GM23338 (cell line): ENCODE measurements around the gene TFEB. TPM values are rescaled to one million over a fixed set of nuclear protein-coding genes. Genes with fewer than 3 reads are reported as not detected.

Experiments used
- ATAC-seq: fragments of 200-7000 bp; cut with Tn5 transposase; 3 replicates; pipeline ENCODE4 v1.9.1; 2020
- DNase-seq: peaks from one replicate; pipeline ENCODE4 v3.0.0-alpha.2; 2015; ENCODE audit warnings: low spot score
- H2AFZ ChIP-seq: fragments of 200-600 bp; sonication (generic); 2 replicates; pipeline ENCODE4 v1.8.0; 2016; ENCODE audit warnings: antibody characterized with exemption, mild to moderate bottlenecking, moderate library complexity
- H3F3A ChIP-seq: fragments of 200-600 bp; sonication (generic); replicated peaks from 2 replicates; pipeline ENCODE4 v1.8.0; 2017; ENCODE audit warnings: antibody characterized with exemption, mixed run types, low read depth
- H3K27ac ChIP-seq: fragments of 200-600 bp; sonication (generic); 2 replicates; pipeline ENCODE4 v1.6.1; 2016; ENCODE audit warnings: low read depth
- H3K27me3 ChIP-seq: fragments of 200-600 bp; sonication (generic); 2 replicates; pipeline ENCODE4 v1.8.0; 2016; ENCODE audit warnings: mild to moderate bottlenecking, mixed run types, moderate library complexity; ENCODE audit not compliant: insufficient read depth
- H3K36me3 ChIP-seq: fragments of 200-600 bp; sonication (generic); 2 replicates; pipeline ENCODE4 v1.8.0; 2016; ENCODE audit warnings: mild to moderate bottlenecking; ENCODE audit not compliant: insufficient read depth
- H3K4me1 ChIP-seq: fragments of 200-600 bp; sonication (generic); 2 replicates; pipeline ENCODE4 v1.8.0; 2016; ENCODE audit warnings: mild to moderate bottlenecking, moderate library complexity; ENCODE audit not compliant: insufficient read depth
- H3K4me2 ChIP-seq: fragments of 200-600 bp; sonication (generic); 2 replicates; pipeline ENCODE4 v1.7.1; 2017; ENCODE audit warnings: mixed run types
- H3K4me3 ChIP-seq: fragments of 200-600 bp; sonication (generic); 2 replicates; pipeline ENCODE4 v1.6.1; 2016; ENCODE audit warnings: mixed run types
- H3K79me2 ChIP-seq: fragments of 200-600 bp; sonication (generic); replicated peaks from 2 replicates; pipeline ENCODE4 v1.8.0; 2017; ENCODE audit warnings: mild to moderate bottlenecking; ENCODE audit not compliant: insufficient read depth
- H3K9me2 ChIP-seq: fragments of 200-600 bp; sonication (generic); 2 replicates; pipeline ENCODE4 v1.8.0; 2017; ENCODE audit not compliant: insufficient read depth
- H4K20me1 ChIP-seq: fragments of 200-600 bp; sonication (generic); replicated peaks from 2 replicates; pipeline ENCODE4 v1.8.0; 2017; ENCODE audit warnings: mild to moderate bottlenecking; ENCODE audit not compliant: insufficient read depth
- H3K27ac Mint-ChIP-seq: 2 replicates; pipeline ENCODE4 v1.8.0; 2020; ENCODE audit warnings: inconsistent platforms, mild to moderate bottlenecking, moderate library complexity, mixed read lengths
- H3K27me3 Mint-ChIP-seq: 3 replicates; pipeline ENCODE4 v1.8.0; 2022; ENCODE audit warnings: low read depth, mild to moderate bottlenecking, moderate library complexity, mixed read lengths, inconsistent platforms; ENCODE audit not compliant: insufficient read depth, poor library complexity
- H3K36me3 Mint-ChIP-seq: 3 replicates; pipeline ENCODE4 v1.8.0; 2021; ENCODE audit warnings: low read depth, mild to moderate bottlenecking, inconsistent platforms, moderate library complexity, mixed read lengths
- H3K4me1 Mint-ChIP-seq: 3 replicates; pipeline ENCODE4 v1.8.0; 2020; ENCODE audit warnings: mild to moderate bottlenecking, inconsistent platforms, mixed read lengths
- H3K4me3 Mint-ChIP-seq: 3 replicates; pipeline ENCODE4 v1.8.0; 2021; ENCODE audit warnings: moderate library complexity, mild to moderate bottlenecking, inconsistent platforms, mixed read lengths
- H3K9me3 Mint-ChIP-seq: 3 replicates; pipeline ENCODE4 v1.8.0; 2020; ENCODE audit warnings: moderate library complexity, mild to moderate bottlenecking, inconsistent platforms, mixed read lengths
- CREB1 ChIP-seq: fragments of 250-450 bp; sonication (Bioruptor Pico); IDR thresholded peaks from 2 replicates; pipeline ENCODE4 v1.5.0; 2020; ENCODE audit warnings: low read depth, mild to moderate bottlenecking, moderate library complexity
- EZH2 ChIP-seq: fragments of 200-600 bp; sonication (generic); IDR thresholded peaks from one replicate; pipeline ENCODE4 v1.8.0; 2017; ENCODE audit warnings: antibody characterized with exemption, mild to moderate bottlenecking, low read depth; ENCODE audit not compliant: unreplicated experiment
- NANOG ChIP-seq: IDR thresholded peaks from 2 replicates; pipeline ENCODE4 v1.6.1; 2016; ENCODE audit warnings: antibody characterized with exemption, borderline replicate concordance
- REST ChIP-seq: IDR thresholded peaks from one replicate; pipeline ENCODE4 v1.6.1; 2018; ENCODE audit warnings: antibody characterized with exemption; ENCODE audit not compliant: unreplicated experiment
- ZNF462 ChIP-seq: fragments of 250-450 bp; sonication (Bioruptor Pico); IDR thresholded peaks from 2 replicates; pipeline ENCODE4 v1.5.0; 2020; ENCODE audit warnings: mild to moderate bottlenecking, moderate library complexity
- polyA plus RNA-seq: library from polyadenylated mRNA; unstranded; fragments of >200 nt; fragmentation: Nextera tagmentation; extraction: Ambion mirVana; gene quantifications from 2 replicates; pipeline ENCODE4 v1.2.1, GENCODE V29; 2016
- total RNA-seq: library from RNA; depleted of rRNA; stranded (reverse); fragments of >200 nt; shearing (Covaris generic); gene quantifications from 2 replicates; pipeline ENCODE4 v1.2.3, GENCODE V29; 2014

The TFEB gene
- total and polyA plus RNA-seq, 2 experiments from 2014 or later, result 1.3 to 4.3 TPM

DNA sequence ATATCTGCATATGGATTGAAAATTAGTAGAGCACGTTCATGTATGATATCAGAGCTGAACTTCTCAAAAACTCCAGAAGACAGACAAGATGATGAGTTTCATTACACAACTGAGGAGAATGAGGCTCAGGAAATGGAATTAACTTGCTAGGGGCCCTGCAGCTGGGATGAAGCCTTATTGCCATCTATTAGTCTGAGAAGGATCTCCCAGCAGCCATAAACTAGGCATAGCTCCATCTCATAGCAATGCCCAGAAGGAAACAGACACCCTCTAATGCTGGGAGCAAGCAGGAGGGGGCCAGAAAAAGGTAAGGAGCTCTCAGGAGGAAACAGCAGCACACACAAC is 18.0 kb downstream of the TFEB start (continued):
- TF ChIP-seq REST (no peak), NANOG (no peak), CREB1 (CRISPR knock-in tag) (no peak)

DNA sequence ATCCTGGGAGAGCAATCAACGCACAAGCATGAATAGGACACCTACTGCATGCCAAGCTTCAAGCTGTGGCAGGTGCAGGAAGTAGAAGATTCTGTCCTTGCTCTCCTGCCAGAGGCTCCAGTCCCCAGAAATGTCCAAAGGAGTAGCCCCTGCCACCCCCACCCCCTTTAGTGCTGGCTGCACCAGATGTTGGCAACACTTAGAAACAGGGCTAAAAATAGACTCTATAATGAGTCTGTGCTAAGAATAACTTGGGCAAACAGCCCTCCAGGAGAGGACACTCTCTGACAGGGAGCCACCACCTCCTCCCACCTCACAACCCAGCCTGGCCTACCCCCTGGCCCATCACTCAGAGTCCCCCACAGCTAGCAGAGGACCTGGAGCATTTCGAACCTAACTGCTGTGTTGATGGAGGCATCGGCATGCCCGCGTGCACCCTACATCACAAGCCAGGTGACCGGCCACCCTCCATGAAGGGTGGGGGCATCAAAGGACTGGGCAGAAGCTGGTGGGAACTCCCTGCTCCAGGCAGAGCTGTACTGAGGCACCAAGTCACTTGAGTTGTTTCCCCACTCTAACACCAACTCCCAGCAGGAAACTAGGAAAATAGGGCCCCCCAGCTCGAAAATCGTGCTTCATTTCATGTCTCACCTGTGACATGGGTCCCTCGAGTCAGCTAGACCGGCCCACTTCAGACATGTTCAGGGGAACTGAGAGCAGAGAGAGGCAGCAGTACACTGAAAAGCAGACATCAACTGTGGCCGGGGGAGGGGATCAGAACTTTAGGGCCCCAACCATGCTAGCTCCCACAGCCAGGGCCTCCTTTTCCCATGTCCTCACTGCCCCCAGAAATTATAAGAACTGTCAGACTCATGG is 18.7 kb downstream of the TFEB start:
- Histone ChIP-seq H3K4me3 (no peak overlapping the region), H3K27me3 (no peaks in the 10 kb centered on the region), H4K20me1 (no peaks in the 10 kb centered on the region), H3K9me2 (no peaks in the 10 kb centered on the region), H3K36me3 (no peaks in the 10 kb centered on the region), H3K79me2 (no peaks in the 10 kb centered on the region), H2AFZ (no peak overlapping the region), H3F3A (no peaks in the 10 kb centered on the region), H3K4me2 (no peak overlapping the region), H3K4me1 (no peaks in the 10 kb centered on the region), H3K27ac (no peak overlapping the region)
- H3K36me3 Mint-ChIP-seq, result no peaks in the 10 kb centered on the region
- ATAC-seq (no peak), DNase-seq (no peak)
- no peak overlapping the region for H3K27ac Mint-ChIP-seq
- no peak overlapping the region for H3K4me3 Mint-ChIP-seq
- H3K4me1 Mint-ChIP-seq, result peaks cover 9% of the 10 kb centered on the region; the same call in 2 of the 3 replicates
- no peaks in the 10 kb centered on the region for H3K9me3 Mint-ChIP-seq
- no peak for TF ChIP-seq EZH2
- TF ChIP-seq ZNF462 (CRISPR knock-in tag), result no peak
- no peaks in the 10 kb centered on the region for H3K27me3 Mint-ChIP-seq
